Ascending aorta (tissue), 2 donors: ENCODE results near the gene CCNL2. TPM values are rescaled to one million over a fixed set of nuclear protein-coding genes. Genes with fewer than 3 reads are reported as not detected.

Source experiments
- DNase-seq, 2 donors: peaks; one replicate each; pipeline ENCODE4 v3.0.0-alpha.2; 2019; ENCODE audit warnings: low spot score in 2 of 2
- H3K27ac ChIP-seq, 2 donors: fragments of 200-600 bp; sonication (generic); one replicate each; pipeline ENCODE4 v1.5.1; 2016 to 2017; ENCODE audit warnings: mild to moderate bottlenecking in 1 of 2
- H3K27me3 ChIP-seq: fragments of 200-600 bp; sonication (generic); one replicate; pipeline ENCODE4 v1.5.1; 2017
- H3K36me3 ChIP-seq, 2 donors: fragments of 200-600 bp; sonication (generic); one replicate each; pipeline ENCODE4 v1.5.1; 2016
- H3K4me1 ChIP-seq, 2 donors: fragments of 200-600 bp; sonication (generic); one replicate each; pipeline ENCODE4 v1.5.1; 2016 to 2017; ENCODE audit warnings: mild to moderate bottlenecking in 1 of 2
- H3K4me3 ChIP-seq, 2 donors: fragments of 200-600 bp; sonication (generic); one replicate each; pipeline ENCODE4 v1.5.1; 2016 to 2017; ENCODE audit warnings: mild to moderate bottlenecking in 1 of 2
- H3K9me3 ChIP-seq, 2 donors: fragments of 200-600 bp; sonication (generic); one replicate each; pipeline ENCODE4 v1.5.1; 2016
- intact Hi-C: fragments of 100-400 bp; cut with DNase I; formaldehyde crosslinking; loops from one replicate; pipeline ENCODE4 v1.15.1; 2023
- total RNA-seq: library from RNA; depleted of rRNA; stranded (reverse); fragments of >200 nt; gene quantifications from one replicate; pipeline ENCODE4 v1.1.0, GENCODE V29; 2016
- TF ChIP-seq, protein P1 (sequence below), 3 experiments: fragments of 200-600 bp in 2 of 3; fragments of 450-650 bp in 1 of 3; sonication (generic) in 2 of 3; IDR thresholded peaks; one replicate each; pipeline ENCODE4 v1.5.1; 2016 to 2019; ENCODE audit warnings: antibody characterized with exemption in 3 of 3, mild to moderate bottlenecking in 1 of 3, moderate library complexity in 1 of 3

The CCNL2 gene
- total RNA-seq, 1 donor from 2014 or later = 150 TPM

DNA sequence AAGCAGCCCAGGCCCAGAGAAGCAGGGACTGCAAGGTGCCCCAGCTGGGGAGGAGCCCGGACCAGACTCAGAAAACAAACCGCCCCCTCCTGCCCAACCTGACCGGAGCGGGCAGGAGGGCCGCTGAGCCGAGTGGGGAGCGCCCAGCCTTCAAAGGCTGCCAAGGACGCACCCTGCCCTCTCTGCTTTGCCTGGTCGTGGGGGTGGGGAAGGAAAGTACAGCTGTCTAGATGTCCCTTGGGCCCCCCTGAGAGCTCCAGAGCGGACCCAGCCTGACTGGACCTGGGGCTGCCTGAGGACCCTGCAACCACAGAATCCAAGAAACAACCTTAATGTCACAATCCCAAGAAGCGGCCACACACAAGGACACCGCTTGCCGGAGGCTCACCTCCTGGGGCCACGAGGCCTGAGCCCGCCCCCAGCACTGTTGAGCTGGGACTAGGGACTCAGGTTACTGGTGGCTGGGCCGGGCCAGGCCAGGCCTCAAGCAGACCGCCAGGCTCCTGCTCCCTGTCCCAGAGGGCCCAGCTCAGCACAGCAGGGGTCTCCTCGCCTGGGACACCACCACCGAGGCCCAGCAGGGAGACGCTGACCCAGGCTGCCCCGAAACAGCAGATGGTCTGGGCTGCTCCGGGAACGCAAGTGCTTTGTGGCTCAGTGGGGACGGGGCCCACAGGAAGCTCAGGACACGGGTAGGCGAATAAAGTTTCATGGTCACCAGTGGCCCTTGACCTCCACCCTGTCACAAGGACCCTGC lies 51.3 kb downstream of the CCNL2 start:
- H3K27ac ChIP-seq = peak overlapping the region; percentile 6 to 15
- no peak for DNase-seq
- no peaks in the 10 kb centered on the region for H3K36me3 ChIP-seq
- peaks cover 7 to 44% of the 10 kb centered on the region in 2 donors for H3K4me1 ChIP-seq
- no peaks in the 10 kb centered on the region for H3K9me3 ChIP-seq
- H3K4me3 ChIP-seq = peak overlapping the region; percentile 91 to 93
- H3K27me3 ChIP-seq = no peaks in the 10 kb centered on the region
- TF ChIP-seq, protein P1, sequence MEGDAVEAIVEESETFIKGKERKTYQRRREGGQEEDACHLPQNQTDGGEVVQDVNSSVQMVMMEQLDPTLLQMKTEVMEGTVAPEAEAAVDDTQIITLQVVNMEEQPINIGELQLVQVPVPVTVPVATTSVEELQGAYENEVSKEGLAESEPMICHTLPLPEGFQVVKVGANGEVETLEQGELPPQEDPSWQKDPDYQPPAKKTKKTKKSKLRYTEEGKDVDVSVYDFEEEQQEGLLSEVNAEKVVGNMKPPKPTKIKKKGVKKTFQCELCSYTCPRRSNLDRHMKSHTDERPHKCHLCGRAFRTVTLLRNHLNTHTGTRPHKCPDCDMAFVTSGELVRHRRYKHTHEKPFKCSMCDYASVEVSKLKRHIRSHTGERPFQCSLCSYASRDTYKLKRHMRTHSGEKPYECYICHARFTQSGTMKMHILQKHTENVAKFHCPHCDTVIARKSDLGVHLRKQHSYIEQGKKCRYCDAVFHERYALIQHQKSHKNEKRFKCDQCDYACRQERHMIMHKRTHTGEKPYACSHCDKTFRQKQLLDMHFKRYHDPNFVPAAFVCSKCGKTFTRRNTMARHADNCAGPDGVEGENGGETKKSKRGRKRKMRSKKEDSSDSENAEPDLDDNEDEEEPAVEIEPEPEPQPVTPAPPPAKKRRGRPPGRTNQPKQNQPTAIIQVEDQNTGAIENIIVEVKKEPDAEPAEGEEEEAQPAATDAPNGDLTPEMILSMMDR (IDR thresholded peaks at IDR 0.05) = no peak
- intact Hi-C loops = loop anchor here (2.0 kb wide), 2 partner anchors 39 to 59 kb away; partner anchors contain the start of genes MRPL20 and PUSL1

DNA sequence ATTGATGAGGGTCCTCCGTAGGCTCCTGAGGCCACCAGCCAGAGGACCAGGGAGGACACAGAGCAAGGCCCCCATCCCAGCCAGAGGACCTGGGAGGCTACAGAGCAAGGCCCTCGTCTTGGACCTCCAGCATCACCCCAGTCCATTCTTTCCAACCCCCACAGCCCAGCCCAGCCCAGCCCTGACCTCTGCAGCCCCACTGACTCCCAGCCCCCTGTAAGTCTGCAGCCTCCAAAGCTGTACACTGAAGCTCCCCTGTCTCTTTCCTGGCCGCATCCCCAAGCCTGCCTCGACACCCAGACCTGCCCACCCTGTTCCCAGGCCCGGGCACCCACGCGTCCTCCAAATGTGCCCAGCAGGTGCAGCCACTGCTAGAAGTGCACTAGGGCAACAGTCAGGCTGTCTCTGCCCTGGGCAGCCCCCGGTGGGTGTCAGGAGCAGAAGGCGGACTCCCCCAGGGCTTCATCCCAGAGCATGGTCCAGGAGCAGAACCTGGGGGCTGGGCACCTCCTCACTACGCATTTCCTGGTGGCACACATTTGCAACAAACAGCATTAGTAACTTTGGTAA lies 52.0 kb downstream of the CCNL2 start:
- Histone ChIP-seq H3K36me3 (peaks cover 0 to 2% of the 10 kb centered on the region in 2 donors), H3K27me3 (no peaks in the 10 kb centered on the region), H3K9me3 (no peaks in the 10 kb centered on the region), H3K4me1 (peaks cover 7 to 37% of the 10 kb centered on the region in 2 donors), H3K27ac (no peak overlapping the region), H3K4me3 (peak overlapping the region; percentile 91 to 93)
- TF ChIP-seq, protein P1 (IDR thresholded peaks at IDR 0.05) = no peak
- intact Hi-C loops = no loop called here
- DNase-seq = no peak

DNA sequence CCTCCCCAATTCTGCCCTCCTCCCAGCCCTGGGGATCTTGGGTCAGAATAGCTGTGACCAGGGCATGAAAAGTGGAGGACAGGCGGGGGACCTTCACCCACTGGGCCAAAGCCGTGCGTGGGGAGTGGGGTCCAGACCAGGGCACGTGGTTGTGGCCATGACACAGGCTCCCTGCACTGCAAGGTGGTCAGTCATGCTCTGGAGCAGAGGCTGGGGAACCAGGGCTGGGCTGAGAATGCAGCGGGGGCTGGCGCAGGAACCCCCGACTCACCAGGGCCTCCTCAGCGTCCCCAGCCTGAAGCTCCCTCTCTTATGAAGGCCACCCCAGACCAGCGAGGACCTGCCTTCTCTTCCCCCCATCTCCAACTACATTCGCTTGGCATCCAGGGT lies 52.6 kb downstream of the CCNL2 start:
- intact Hi-C loops = no loop called here
- Histone ChIP-seq H3K36me3 (peaks cover 5 to 8% of the 10 kb centered on the region in 2 donors), H3K27me3 (no peaks in the 10 kb centered on the region), H3K4me1 (peaks cover 5 to 31% of the 10 kb centered on the region in 2 donors), H3K27ac (no peak overlapping the region), H3K4me3 (peak overlapping the region in 1 of 2 donors; percentile 20), H3K9me3 (no peaks in the 10 kb centered on the region)
- DNase-seq = no peak
- TF ChIP-seq, protein P1 (IDR thresholded peaks at IDR 0.05) = no peak

DNA sequence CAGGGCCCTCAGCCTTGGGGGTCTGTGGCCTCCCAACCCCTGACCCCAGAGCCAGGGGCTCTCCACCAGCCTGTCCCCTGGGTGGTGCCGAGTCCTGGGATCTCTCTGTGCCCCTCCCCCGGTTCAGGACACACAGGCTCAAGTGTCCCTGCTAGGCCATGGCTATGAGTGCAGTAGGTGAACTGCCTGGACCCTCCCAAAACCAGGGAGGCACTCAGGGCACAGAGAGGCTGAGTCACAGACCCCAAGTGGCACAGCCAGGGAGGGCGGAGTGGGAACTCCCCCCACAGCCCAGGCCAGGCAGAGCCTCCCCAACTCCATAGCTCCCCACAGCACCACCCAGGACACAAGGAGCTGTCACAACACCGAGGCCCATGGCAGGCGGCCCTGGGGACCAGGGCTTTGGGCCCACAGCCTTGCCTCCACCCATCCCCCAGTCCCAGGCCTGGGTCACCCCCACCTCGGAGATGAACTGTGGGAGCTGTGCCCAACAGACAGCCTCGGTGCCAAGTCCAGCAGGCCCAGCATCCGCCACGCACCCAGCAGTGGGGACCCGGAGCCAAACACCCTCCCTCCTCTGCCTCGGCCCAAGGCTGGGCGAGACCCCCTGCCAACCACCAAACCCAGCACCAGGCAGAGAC lies 53.2 kb downstream of the CCNL2 start:
- no peaks in the 10 kb centered on the region for H3K27me3 ChIP-seq
- peaks cover 3 to 30% of the 10 kb centered on the region in 2 donors for H3K4me1 ChIP-seq
- TF ChIP-seq, protein P1 (IDR thresholded peaks at IDR 0.05) = no peak
- no peak overlapping the region for H3K27ac ChIP-seq
- DNase-seq = no peak
- peak overlapping the region in 1 of 2 donors; percentile 20 for H3K4me3 ChIP-seq
- no peaks in the 10 kb centered on the region for H3K9me3 ChIP-seq
- peaks cover 9 to 10% of the 10 kb centered on the region in 2 donors for H3K36me3 ChIP-seq
- intact Hi-C loops = no loop called here

DNA sequence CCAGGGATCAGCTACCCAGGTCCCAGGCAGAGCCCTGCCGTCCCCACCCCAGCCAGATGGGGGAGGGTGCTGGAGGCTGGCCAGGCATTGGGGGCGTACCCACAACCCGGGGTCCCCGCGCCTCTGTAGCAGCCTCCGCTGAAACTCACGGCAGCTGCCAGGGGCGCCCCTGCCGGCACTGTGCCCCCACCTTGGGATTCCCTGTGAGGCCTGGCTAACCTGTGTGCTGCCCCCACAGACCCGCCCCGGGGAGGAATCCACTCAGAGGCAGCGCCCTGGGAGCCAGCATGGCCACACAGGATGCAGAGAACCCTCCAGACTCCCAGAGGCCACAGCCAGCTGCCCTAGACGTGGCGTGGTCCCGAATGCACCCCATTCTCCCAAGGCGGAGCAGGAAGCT lies 53.8 kb downstream of the CCNL2 start:
- intact Hi-C loops = no loop called here
- Histone ChIP-seq H3K36me3 (peaks cover 10 to 14% of the 10 kb centered on the region in 2 donors), H3K27ac (no peak overlapping the region), H3K4me3 (no peak overlapping the region), H3K9me3 (no peaks in the 10 kb centered on the region), H3K27me3 (no peaks in the 10 kb centered on the region), H3K4me1 (peaks cover 3 to 30% of the 10 kb centered on the region in 2 donors)
- TF ChIP-seq, protein P1 (IDR thresholded peaks at IDR 0.05) = no peak
- DNase-seq = no peak
